ENCODE measurements around the gene DUS3L.

Gene DUS3L

GRCh38 chr19:5790559-5791520 lies at the start of gene DUS3L:
Gene DUS3L, minus strand, starts transcription at chr19:5791163. Its CDS starts 22 bp downstream, at chr19:5791141.
- peak within 1 kb of the TSS; percentile 86 for H3K4me3 ChIP-seq (ENCODE audit: low read depth, low read length)
- no peak for TF ChIP-seq CTCF (IDR thresholded peaks at IDR 0.05; ENCODE audit: borderline replicate concordance, insufficient read depth, low read depth, low read length)

GRCh38 chr19:5839065-5840017 lies 48.4 kb upstream of the DUS3L start, which contains the start of gene FUT6:
Gene FUT6, minus strand, starts transcription at chr19:5839702. Its CDS starts 7,135 bp downstream, at chr19:5832567.
- H3K4me3 ChIP-seq (ENCODE audit: low read depth, low read length), result no peak within 1 kb of the TSS
- TF ChIP-seq CTCF (IDR thresholded peaks at IDR 0.05; ENCODE audit: borderline replicate concordance, insufficient read depth, low read depth, low read length), result no peak

- no peak for TF ChIP-seq CTCF (IDR thresholded peaks at IDR 0.05; ENCODE audit: borderline replicate concordance, insufficient read depth, low read depth, low read length)
- H3K4me3 ChIP-seq (ENCODE audit: low read depth, low read length), result no peak overlapping the region
Observed at GRCh38 chr19:5838353-5839064, 47.5 kb upstream of the DUS3L start.

- no peak overlapping the region for H3K4me3 ChIP-seq (ENCODE audit: low read depth, low read length)
- TF ChIP-seq CTCF (IDR thresholded peaks at IDR 0.05; ENCODE audit: borderline replicate concordance, insufficient read depth, low read depth, low read length), result no peak
Observed at GRCh38 chr19:5837761-5838352, 46.9 kb upstream of the DUS3L start.

GRCh38 chr19:5832527-5833216 lies 41.7 kb upstream of the DUS3L start:
- no peak overlapping the region for H3K4me3 ChIP-seq (ENCODE audit: low read depth, low read length)
- no peak for TF ChIP-seq CTCF (IDR thresholded peaks at IDR 0.05; ENCODE audit: borderline replicate concordance, insufficient read depth, low read depth, low read length)

- TF ChIP-seq CTCF (IDR thresholded peaks at IDR 0.05; ENCODE audit: borderline replicate concordance, insufficient read depth, low read depth, low read length), result no peak
- no peak overlapping the region for H3K4me3 ChIP-seq (ENCODE audit: low read depth, low read length)
Observed at GRCh38 chr19:5832061-5832460, 41.1 kb upstream of the DUS3L start.
